ENCODE data around the gene VTI1A.

DNA sequence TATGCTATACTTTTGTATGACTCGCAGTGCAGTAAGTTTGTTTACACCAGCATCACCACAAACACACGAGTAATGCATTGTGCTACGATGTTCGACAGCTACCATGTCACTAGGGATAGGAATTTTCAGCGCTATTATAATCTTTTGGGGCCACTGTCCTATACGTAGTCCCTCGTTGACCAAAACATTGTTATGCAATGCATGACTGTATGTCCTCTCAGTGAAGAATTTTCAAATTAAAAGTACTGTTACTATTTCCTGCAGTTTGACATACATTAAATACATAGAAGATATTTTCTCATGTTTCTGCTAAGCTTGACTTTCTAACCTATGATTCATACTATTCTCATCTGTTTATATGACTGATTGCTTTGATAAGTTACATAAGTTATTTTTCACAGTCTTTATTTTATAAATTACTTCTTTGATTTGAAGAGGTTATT is 203.6 kb downstream of the VTI1A start:
- TF ChIP-seq CTCF (IDR thresholded peaks at IDR 0.05) (no peak), POLR2A (IDR thresholded peaks at IDR 0.05) (no peak)

Measured in adrenal gland (tissue), 5 donors.